ENCODE measurements around the gene NAPA. TPM values are rescaled to one million over a fixed set of nuclear protein-coding genes. Genes with fewer than 3 reads are reported as not detected.

The NAPA gene
- total RNA-seq, 2 donors from 2014 or later: 124 to 133 TPM

DNA sequence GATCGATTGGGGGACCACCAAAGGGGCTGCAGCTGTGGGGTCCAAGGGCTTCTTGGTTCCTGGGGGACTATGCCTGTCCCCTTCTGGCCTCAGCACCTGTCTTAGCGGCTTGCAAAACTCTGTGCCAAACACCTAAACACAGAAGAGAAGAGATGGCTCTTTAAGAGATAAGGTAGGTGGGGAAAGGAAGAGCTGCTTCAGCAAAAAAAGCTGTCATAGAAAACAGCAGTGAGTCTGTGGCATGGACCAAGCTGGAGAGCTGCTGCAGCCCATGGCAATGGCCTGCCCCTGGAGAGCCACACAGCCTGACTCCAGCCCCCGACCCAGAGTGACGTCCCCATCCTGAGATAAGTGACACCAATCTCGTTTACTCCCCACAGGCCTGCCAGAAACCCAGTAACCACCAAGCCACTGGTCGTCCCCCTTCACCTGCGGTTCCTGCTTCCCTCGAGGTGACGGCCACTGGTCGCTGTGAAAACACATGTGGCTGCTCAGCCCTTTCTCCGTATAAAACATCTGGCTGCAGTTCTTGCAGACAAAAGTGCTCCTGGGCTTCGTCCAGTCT is 25.0 kb upstream of the NAPA start:
- Mint-ChIP-seq H3K36me3 (ENCODE audit: low read depth) (peaks cover 2% of the 10 kb centered on the region), H3K27ac (peak overlapping the region; percentile 86), H3K4me3 (no peak overlapping the region), H3K4me1 (peaks cover 3% of the 10 kb centered on the region), H3K27me3 (no peaks in the 10 kb centered on the region)
- H3K9me3 ChIP-seq (ENCODE audit: control insufficient read depth, low read length, poor library complexity, severe bottlenecking): no peaks in the 10 kb centered on the region
- DNase-seq (no peak), ATAC-seq (no peak)

DNA sequence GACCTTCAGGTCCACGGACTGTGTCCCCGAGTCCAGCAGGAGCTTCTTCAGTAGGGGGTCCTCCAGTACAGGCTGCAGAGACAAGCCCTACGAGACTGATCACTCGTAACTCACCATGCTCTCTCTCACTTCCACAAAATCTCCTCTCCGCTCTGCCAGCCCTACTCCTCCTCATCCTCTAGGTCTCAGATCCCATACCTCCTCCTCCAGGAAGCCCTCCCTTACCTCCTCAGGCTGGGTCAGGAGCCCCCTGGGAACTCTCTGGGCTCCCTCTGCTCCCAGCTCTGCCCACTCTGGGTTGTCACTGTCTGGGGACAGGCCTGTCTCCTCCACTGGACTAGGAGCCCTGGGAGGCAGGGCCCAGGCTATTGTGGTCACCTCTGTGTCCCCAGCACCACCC is 23.9 kb upstream of the NAPA start:
- Mint-ChIP-seq H3K27ac (no peak overlapping the region), H3K36me3 (ENCODE audit: low read depth) (peaks cover 2% of the 10 kb centered on the region), H3K27me3 (no peaks in the 10 kb centered on the region), H3K4me3 (no peak overlapping the region), H3K4me1 (peaks cover 3% of the 10 kb centered on the region)
- DNase-seq (no peak), ATAC-seq (no peak)
- H3K9me3 ChIP-seq (ENCODE audit: control insufficient read depth, low read length, poor library complexity, severe bottlenecking): no peaks in the 10 kb centered on the region

DNA sequence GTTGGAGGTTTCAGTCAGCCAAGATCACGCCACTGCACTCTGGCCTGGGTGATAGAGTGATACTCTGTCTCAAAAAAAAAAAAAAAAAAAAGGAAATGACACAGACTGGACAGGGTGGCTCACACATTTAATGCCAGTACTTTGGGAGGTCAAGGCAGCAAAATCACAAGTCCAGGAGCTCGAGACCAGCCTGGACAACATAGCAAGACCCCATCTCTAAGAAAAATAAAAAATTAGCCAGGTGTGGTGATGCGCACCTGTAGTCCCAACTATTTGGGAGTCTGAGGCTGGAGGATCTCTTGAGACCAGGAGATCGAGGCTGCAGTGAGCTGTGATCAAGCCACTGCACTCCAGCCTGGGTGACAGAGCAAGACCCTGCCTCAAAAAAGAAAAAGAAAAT is 22.6 kb upstream of the NAPA start:
- peaks cover 3% of the 10 kb centered on the region for H3K4me1 Mint-ChIP-seq
- H3K4me3 Mint-ChIP-seq: no peak overlapping the region
- no peak overlapping the region for H3K27ac Mint-ChIP-seq
- no peaks in the 10 kb centered on the region for H3K9me3 ChIP-seq (ENCODE audit: control insufficient read depth, low read length, poor library complexity, severe bottlenecking)
- no peaks in the 10 kb centered on the region for H3K27me3 Mint-ChIP-seq
- ATAC-seq (no peak), DNase-seq (no peak)
- H3K36me3 Mint-ChIP-seq (ENCODE audit: low read depth): peaks cover 2% of the 10 kb centered on the region

DNA sequence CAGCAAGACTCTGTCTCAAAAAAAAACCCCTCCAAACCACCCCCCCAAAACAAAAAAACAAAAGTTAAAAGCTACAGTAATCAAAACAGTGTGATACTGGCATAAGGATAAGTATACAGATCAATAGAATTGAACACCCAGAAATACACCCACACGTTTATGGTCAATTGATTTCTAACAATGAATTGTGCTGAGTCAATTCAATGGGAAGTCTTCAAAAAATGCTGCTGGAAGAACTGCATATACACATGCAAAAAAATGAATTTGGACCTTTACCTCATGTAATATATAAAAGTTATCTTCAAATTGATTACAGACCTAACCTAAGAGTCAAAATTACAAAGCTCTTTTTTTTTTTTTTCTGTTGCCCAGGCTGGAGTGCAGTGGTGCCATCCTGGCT is 19.8 kb upstream of the NAPA start:
- DNase-seq (no peak), ATAC-seq (no peak)
- H3K9me3 ChIP-seq (ENCODE audit: control insufficient read depth, low read length, poor library complexity, severe bottlenecking): no peaks in the 10 kb centered on the region
- H3K4me3 Mint-ChIP-seq: no peak overlapping the region
- peaks cover 2% of the 10 kb centered on the region for H3K36me3 Mint-ChIP-seq (ENCODE audit: low read depth)
- H3K27ac Mint-ChIP-seq: no peak overlapping the region
- no peaks in the 10 kb centered on the region for H3K4me1 Mint-ChIP-seq
- H3K27me3 Mint-ChIP-seq: no peaks in the 10 kb centered on the region

DNA sequence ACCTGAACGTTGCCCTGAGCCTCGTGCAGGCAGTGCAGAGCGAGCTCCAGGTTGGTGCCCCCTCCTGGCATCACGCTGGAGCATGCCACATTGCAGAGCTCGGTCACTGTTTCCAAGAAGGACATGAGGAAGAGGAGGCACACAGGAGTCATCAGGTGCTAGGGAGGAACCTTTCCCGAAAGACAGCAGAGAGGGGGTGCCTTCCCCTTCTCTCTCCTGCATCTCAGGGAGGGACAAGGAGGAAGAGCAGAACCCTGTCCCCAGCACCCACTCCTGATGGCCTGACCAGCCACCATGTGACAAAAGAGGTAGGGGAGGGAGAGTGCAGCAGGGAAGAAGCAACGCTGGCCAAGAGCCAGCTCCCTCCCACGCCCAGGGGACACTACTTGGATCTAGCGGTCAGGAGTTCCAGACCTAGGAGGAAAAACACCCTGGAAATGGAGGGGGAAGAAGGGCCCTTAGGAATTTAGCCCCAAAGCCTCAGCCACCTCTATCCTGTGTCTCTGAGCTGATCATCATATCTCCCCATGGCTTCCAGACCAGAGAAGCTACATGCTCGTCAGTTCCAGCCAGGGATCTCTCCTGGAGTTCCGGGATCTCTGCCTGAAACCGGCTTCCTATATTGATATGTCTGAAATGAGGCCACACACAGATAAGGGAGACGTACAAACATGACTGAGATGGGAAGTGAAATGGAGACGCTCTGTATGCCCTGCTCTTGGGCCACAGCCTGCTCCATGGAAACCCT is 17.0 kb upstream of the NAPA start:
- peaks cover 1% of the 10 kb centered on the region for H3K36me3 Mint-ChIP-seq (ENCODE audit: low read depth)
- ATAC-seq (no peak), DNase-seq (no peak)
- no peaks in the 10 kb centered on the region for H3K27me3 Mint-ChIP-seq
- no peaks in the 10 kb centered on the region for H3K9me3 ChIP-seq (ENCODE audit: control insufficient read depth, low read length, poor library complexity, severe bottlenecking)
- no peak overlapping the region for H3K27ac Mint-ChIP-seq
- H3K4me3 Mint-ChIP-seq: no peak overlapping the region
- H3K4me1 Mint-ChIP-seq: no peaks in the 10 kb centered on the region

DNA sequence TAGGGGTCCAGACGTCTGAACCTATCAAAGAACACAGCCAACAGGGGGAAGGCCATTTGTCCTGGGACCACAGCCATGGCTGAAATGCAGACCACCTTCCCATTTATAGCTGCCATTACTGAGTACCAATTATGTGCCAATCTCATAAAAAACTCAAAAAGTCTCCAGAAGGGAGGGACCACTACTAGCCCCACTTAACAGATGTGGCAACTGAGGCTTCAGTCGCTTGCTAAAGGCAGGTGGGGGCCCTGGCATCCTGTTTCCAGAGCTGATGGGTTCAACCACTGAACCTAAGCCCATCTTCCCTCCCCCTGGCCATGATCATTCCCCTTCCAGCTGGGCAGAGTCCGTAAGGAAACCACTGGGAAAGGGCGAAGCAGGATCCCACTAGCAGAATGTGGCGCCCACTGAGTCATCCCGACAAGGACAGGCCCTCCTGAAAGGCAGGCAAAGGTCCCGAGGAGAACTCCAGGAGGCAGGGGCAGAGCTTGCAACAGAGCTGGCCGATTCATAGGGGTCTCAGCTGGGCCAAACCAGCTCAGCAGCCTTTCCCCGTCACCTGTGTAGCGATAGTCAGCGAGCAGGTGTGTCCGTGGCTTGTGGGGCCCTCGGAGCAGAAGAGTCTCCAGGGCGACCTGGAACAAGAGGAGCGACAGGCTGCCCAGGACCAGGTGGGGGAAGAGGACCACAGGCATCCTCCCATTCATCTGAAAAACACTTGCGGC is 14.3 kb upstream of the NAPA start:
- Mint-ChIP-seq H3K4me1 (no peaks in the 10 kb centered on the region), H3K27ac (no peak overlapping the region), H3K27me3 (no peaks in the 10 kb centered on the region), H3K36me3 (ENCODE audit: low read depth) (no peaks in the 10 kb centered on the region), H3K4me3 (no peak overlapping the region)
- no peaks in the 10 kb centered on the region for H3K9me3 ChIP-seq (ENCODE audit: control insufficient read depth, low read length, poor library complexity, severe bottlenecking)
- no peak for ATAC-seq
- no peak for DNase-seq

DNA sequence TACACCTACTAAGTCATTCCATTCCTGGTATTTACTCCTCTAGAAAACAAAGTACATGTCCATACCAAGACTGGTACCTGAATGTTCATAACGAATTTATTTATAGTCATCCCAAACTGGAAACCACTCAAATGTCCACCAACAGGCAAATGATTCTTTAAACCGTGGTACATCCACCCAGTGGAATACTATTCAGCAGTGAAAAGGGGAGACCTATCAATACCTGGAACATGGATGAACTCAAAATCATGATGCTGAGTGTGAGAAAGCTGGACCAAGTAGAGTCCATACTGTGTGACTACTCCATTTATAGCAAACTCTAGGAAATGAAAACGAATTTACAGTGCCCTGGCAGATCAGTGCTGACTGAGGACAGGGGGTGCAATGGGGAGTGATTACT is 11.9 kb upstream of the NAPA start:
- peaks cover 13% of the 10 kb centered on the region for H3K27me3 Mint-ChIP-seq
- DNase-seq (no peak), ATAC-seq (no peak)
- H3K9me3 ChIP-seq (ENCODE audit: control insufficient read depth, low read length, poor library complexity, severe bottlenecking): no peaks in the 10 kb centered on the region
- H3K4me1 Mint-ChIP-seq: peaks cover 5% of the 10 kb centered on the region
- H3K4me3 Mint-ChIP-seq: no peak overlapping the region
- H3K36me3 Mint-ChIP-seq (ENCODE audit: low read depth): no peaks in the 10 kb centered on the region
- no peak overlapping the region for H3K27ac Mint-ChIP-seq

DNA sequence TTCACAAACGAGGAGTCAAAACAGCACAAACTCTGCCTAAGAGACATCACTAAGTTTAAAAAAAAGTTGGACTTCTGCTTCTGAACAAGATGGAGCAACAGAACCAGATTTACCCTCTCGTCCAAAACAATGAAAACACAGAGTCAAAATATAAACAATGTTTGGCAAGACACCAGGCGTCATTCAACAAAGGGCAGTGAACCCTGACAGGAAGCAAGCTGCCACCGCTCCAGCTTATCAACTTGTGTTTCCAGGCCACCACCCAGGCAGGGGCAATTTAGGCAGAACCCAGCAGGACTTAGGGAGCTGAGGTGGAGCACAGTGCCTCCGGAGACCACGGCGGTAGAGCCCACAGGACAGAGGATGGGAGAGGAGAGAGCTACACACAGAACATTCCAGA is 8.6 kb upstream of the NAPA start:
- Mint-ChIP-seq H3K27me3 (peaks cover 17% of the 10 kb centered on the region), H3K36me3 (ENCODE audit: low read depth) (no peaks in the 10 kb centered on the region), H3K27ac (no peak overlapping the region), H3K4me1 (peaks cover 6% of the 10 kb centered on the region), H3K4me3 (no peak overlapping the region)
- DNase-seq (no peak), ATAC-seq (no peak)
- no peaks in the 10 kb centered on the region for H3K9me3 ChIP-seq (ENCODE audit: control insufficient read depth, low read length, poor library complexity, severe bottlenecking)

DNA sequence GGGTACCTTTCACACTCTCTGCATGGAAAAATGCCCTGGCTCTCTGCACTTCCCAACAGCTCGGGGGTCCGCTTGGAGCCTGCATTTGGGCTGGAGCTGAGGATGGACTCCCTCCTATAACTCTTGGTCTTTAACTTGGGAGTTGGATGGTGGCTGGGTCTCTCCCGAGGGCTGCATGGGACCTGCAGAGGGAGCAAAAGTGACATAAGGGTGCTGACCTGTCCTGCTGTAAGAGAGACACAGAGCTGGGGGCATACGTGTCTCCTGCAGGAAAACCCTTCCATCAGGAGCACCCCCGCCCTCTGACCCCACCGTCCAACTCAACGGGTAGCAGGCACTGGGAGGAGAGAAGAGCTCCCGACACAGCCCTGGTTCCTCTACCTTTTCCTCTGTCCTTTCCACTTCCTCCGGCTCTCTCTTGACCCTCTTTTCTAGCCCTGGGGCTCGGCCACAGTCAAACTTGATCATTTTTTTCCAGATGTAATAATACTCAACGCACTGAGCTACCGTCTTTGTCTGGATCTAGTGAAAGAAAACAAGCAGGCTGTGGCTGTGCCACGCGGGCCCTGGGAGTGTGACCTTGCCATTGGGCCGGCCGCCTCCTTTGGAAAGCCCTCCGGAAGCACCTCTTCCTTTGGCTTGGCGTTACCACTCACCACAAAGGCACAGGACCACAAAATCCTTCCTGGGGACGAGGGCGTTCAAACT is 6.8 kb upstream of the NAPA start:
- H3K36me3 Mint-ChIP-seq (ENCODE audit: low read depth): no peaks in the 10 kb centered on the region
- H3K27me3 Mint-ChIP-seq: peaks cover 17% of the 10 kb centered on the region
- no peak overlapping the region for H3K4me3 Mint-ChIP-seq
- H3K27ac Mint-ChIP-seq: no peak overlapping the region
- H3K9me3 ChIP-seq (ENCODE audit: control insufficient read depth, low read length, poor library complexity, severe bottlenecking): no peaks in the 10 kb centered on the region
- no peak for DNase-seq
- no peak for ATAC-seq
- H3K4me1 Mint-ChIP-seq: peaks cover 9% of the 10 kb centered on the region

DNA sequence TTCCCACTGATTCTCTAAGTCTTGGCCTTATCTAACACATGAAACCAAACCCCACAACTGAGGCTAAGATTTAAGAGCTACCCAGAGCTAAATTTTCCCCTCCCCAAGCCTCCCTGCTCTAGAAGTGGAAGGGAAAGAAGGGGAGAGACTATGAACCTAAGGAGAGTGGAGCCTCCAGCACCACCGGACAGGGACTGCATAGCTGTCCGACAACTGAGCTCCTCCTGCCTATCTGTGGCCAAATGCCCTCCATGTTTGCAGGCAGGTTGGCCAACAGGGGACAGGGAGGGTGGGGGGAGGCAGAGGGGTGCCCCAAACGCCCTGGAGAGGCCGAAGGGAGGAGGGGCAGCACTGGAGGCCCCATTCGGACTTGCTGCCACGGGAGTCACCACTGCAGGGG is 6.0 kb upstream of the NAPA start:
- H3K36me3 Mint-ChIP-seq (ENCODE audit: low read depth): no peaks in the 10 kb centered on the region
- no peak overlapping the region for H3K27ac Mint-ChIP-seq
- ATAC-seq: no peak
- H3K9me3 ChIP-seq (ENCODE audit: control insufficient read depth, low read length, poor library complexity, severe bottlenecking): no peaks in the 10 kb centered on the region
- no peak overlapping the region for H3K4me3 Mint-ChIP-seq
- no peak for DNase-seq
- peaks cover 17% of the 10 kb centered on the region for H3K27me3 Mint-ChIP-seq
- peaks cover 14% of the 10 kb centered on the region for H3K4me1 Mint-ChIP-seq

DNA sequence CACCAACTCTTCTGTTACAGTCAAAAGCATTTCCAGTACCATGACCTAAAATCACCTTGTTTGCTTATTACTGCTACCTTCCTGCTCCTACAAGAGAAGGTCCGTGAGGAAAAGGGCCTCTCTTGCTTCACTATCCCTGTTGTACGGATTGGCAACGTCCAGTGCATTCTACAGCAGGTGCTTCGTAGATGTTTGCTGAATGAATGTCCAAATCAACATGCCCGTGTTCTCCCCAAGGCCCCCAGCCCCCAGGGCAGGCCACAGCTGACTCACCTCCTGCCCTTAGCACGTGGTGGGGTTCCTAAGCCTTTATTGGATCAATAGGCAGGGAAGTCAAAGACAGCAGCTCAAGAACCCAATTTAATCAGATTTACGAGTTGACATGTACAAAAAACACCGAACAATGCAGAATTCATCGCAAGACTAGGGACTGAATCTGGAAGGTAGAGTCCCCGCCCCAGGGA is 5.5 kb upstream of the NAPA start:
- ATAC-seq (no peak), DNase-seq (no peak)
- H3K36me3 Mint-ChIP-seq (ENCODE audit: low read depth): no peaks in the 10 kb centered on the region
- no peaks in the 10 kb centered on the region for H3K9me3 ChIP-seq (ENCODE audit: control insufficient read depth, low read length, poor library complexity, severe bottlenecking)
- no peak overlapping the region for H3K4me3 Mint-ChIP-seq
- H3K27me3 Mint-ChIP-seq: peaks cover 17% of the 10 kb centered on the region
- H3K4me1 Mint-ChIP-seq: peaks cover 18% of the 10 kb centered on the region
- H3K27ac Mint-ChIP-seq: no peak overlapping the region

DNA sequence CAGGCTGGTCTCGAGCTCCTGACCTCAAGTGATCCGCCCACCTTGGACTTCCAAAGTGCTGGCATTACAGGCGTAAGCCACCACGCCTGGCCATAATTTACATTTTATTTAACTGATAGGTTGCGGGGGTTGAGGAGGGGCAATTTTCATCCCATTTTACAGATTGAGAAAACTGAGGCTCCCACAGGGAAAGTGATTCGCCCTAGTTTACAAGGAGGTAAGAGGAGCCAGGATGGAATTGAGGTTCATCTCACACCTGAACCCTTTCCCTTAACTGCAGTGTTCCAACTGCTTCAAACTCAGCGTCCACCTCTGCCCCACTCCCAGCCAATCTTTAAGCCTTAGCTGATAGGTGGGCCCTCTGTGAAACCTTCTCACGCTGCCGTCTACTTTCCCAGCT is 4.0 kb upstream of the NAPA start:
- Mint-ChIP-seq H3K36me3 (ENCODE audit: low read depth) (peaks cover 6% of the 10 kb centered on the region), H3K27me3 (peaks cover 14% of the 10 kb centered on the region), H3K4me1 (peaks cover 29% of the 10 kb centered on the region), H3K4me3 (no peak overlapping the region), H3K27ac (no peak overlapping the region)
- no peaks in the 10 kb centered on the region for H3K9me3 ChIP-seq (ENCODE audit: control insufficient read depth, low read length, poor library complexity, severe bottlenecking)
- DNase-seq (no peak), ATAC-seq (no peak)

DNA sequence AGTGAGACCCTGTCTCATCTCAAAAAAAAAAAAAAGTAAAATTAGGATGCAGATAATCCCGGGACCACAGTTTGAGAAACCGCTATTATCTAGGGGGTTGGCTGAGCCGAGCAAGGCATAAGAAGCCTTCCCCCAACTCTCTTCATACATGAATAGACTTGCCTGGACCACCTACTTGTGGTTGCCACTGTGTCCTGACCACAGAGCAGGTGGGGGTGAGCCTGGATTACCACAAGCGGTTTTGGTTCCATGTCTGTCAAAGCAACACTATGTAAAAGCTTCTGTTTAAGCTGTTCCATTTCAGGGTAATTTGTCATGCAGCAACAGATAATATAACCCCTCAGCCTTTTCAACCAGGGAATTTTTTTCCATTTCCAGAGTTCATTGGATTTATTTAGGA is 3.3 kb upstream of the NAPA start:
- Mint-ChIP-seq H3K27me3 (peaks cover 8% of the 10 kb centered on the region), H3K4me1 (peaks cover 34% of the 10 kb centered on the region), H3K4me3 (peak overlapping the region; percentile 25), H3K36me3 (ENCODE audit: low read depth) (peaks cover 6% of the 10 kb centered on the region), H3K27ac (no peak overlapping the region)
- DNase-seq: no peak
- no peaks in the 10 kb centered on the region for H3K9me3 ChIP-seq (ENCODE audit: control insufficient read depth, low read length, poor library complexity, severe bottlenecking)
- ATAC-seq: no peak
